Jurkat, Clone E6-1 (cell line): ENCODE data around the gene OR2T11.
A peak's percentile ranks its signal among the peaks of the same experiment; 100 is the strongest.
"Not testable (repeated sequence)": the region's sequence is repeated elsewhere in the genome, so short reads cannot be mapped to it uniquely, and the experiment has no call there.

Experiments
- DNase-seq: peaks from one replicate; pipeline ENCODE4 v3.0.0-alpha.2; 2011; ENCODE audit warnings: low read depth, low spot score
- H3K4me3 ChIP-seq: 2 replicates; pipeline ENCODE4 v1.5.1; 2011; ENCODE audit warnings: mild to moderate bottlenecking, low read length, control low read depth, moderate library complexity

Gene OR2T11

DNA sequence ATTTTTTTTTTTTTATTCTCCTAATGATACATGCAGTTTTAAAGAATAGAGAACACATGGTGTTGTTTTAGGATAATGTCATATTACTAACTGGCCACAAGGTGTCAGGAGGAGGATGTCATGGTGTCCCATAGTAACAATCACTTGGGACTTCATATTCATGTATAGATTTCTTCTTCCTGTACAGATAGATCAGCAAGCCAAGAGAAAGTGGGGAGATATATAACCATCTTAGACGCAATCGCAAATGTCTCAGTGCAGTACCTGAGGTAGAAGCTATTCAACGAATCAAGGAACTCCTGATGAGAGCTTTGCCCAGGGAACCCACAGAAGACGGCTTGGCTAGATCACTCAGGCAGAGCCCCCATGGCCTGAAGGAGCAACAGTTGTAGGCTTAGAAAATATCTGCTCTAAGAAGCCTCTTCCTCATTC, 12.3 kb downstream of the OR2T11 start:
- peak; percentile 51 for DNase-seq
- H3K4me3 ChIP-seq: no peak overlapping the region

DNA sequence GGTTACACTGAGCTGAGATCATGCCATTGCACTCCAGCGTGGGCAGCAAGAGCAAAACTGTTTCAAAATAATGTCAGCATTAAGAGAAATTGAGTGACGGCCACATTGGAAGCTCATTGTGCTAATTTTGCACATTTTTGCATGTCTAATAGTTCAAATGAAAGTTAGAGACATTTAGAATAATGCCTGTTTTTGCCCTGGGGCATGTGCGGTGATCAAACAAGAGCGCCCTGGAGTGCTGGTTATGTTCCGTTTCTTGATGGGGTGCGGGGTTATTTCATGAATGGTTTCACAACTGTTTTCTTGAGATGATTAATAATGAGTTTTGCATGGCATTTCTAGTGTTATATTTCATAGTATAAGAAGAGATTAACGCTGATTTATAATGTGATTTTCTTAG, 13.1 kb downstream of the OR2T11 start:
- no peak for DNase-seq
- no peak overlapping the region for H3K4me3 ChIP-seq

DNA sequence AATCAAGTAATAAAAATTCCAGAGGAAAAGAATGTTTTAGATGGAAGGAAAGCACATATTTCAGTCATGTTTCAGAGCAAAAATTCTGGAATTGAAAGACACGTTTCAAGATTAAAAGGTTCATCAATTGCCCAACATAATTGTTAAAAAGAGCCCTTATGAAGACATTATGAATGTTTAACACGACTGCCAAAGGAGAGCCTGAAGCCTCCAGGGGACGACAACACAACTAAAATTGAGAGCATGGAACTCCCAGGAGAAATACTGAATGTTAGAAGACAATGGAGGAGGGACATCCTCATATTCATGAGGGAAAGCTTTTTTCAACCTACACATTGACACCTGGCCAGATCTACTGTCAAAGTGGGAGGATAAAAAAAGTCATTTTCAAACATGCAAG, 16.0 kb downstream of the OR2T11 start:
- DNase-seq: peak; percentile 32

DNA sequence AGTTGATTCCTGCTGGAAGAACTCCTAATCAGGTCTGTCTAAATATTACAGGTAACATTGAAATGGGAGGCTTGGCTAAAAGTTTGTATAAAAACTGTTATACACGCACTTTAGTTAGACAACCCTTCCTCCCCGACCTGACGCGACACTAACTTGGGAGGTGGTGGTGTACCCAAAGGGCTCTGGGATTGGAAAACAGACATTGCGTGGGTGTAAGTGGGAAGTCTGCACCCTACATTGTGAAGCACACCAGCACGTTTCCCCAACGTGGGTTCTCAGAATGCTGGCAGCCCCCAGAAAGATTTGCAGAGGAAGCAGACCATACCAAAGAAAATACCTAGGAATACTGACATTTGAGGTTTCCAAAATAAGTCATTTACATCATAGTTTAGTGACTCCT, 16.8 kb downstream of the OR2T11 start:
- no peak overlapping the region for H3K4me3 ChIP-seq
- DNase-seq: no peak

More for the DNA sequence above, 16.0 kb downstream of the OR2T11 start:
- H3K4me3 ChIP-seq: no peak overlapping the region

DNA sequence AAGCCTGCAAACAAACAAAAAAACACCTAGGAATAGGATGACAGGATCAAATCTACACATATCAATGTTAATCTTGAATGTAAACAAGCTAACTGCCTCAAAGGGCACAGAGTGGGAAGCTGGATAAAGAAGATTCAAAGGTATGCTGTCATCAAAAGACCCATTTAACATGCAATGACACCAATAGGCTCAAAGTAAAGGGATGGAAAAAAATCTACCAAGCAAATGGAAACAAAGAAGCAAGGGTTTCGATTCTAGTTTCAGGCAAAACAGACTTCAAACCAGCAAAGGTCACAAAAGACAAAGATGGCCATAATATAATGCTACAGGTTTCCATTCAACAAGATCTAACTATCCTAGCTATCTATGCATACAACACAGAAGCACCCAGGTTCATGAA, 21.1 kb downstream of the OR2T11 start:
- no peak overlapping the region for H3K4me3 ChIP-seq
- DNase-seq: no peak

DNA sequence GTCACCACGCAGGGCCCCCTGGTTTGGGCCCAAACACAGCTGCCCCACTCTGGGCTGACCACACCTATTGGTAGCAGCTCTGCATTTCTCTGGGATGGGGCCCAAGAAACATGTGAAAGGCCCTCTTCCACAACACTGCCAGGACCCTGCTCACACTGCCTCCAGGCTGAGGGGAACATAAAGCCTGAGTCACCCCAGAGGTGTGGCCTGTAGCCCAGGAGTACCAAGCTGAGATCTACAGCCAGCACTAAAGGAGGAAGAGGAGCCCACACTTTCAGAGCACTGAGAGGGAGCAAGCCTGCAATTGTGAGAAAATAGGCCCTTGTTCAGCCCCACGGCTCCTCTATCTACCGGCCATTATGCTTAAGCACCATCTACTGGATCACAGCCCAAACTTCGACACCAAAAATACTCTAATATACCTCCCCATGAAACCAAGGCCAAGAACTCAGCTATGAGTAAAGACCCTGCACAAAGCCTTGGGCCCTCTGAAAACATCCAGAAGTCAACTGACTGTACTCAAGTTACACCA, 22.9 kb downstream of the OR2T11 start:
- H3K4me3 ChIP-seq: no peak overlapping the region
- DNase-seq: no peak

DNA sequence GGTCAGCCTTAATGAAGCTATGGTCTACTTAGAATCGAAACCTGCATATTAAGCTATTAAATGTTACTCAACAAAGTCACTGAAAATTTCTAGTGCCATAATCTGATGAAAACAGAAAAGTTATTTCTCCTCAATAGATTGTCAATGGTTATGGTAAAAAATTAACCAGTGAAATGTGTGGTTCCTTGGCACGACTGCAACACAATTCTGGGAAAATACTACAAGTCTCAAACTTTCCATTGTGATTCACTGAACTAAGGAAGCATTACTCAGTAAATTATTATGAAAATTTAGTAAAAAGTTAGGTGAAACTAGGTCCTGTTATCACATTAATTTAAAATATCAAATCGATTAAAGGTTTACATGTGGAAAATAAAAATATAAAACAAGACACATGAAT, 24.6 kb downstream of the OR2T11 start:
- H3K4me3 ChIP-seq: no peak overlapping the region
- DNase-seq: no peak

DNA sequence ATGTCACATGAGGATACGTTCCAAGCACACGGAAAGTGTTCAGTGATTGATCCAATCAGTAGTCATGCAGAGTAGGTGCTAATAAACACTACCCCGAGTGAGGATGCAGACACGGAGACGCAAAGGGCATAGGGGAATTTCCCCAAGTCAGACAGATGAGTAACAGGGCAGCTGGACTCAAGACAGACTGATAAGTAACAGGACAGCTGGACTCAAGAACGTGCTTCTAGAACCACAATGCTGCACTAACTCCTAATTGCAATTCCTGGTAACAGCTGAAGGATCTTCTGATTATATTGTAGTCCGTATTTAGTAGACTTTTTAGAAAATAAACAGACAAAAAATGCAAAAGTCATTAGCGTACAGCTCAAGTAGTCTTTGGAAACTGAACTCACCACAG, 35.5 kb downstream of the OR2T11 start:
- DNase-seq: no peak
- no peak overlapping the region for H3K4me3 ChIP-seq

DNA sequence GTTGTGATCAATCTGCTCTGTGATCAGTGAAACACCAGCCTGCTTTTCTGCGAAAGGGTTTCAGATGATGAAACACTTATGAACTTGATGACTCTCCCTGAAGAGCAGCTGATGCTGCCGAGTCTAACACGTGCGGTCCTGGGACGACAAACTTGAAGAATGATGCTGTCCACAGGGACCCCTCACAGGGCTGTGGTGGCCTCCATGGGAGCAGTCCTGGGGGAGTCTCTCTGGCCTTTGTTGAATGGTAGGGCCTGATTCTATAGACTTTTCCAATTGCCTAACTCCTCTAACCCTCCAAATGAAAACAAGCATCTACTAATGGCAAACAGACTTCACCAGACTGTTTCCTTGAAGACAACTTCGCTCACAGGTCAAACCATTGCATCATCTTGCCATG, 37.3 kb downstream of the OR2T11 start, which contains the start of gene OR2T10:
TSS of gene OR2T10 (minus strand) at position 112 of the 400 bp plus-strand sequence. CDS start 3,932 bp downstream, outside the sequence.
- H3K4me3 ChIP-seq: no peak within 1 kb of the TSS
- no peak for DNase-seq

DNA sequence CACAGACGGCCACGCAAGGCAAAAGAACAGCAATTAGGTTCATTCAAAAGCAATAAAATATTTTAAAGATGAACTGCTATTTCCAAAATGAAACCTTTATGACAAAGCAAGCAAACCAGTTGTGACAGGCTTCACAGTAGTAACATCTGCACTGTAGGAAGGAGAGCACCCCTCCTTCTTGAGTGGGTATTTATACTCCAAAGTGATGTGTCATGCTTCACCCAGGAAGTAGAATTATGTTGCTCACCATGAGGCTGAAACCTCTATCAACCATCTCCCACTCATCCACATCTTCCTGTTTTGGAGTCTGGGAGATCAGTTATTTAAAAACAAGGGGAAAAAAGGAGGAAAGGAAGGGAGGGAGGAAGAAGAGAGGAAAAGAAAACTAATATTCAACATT, 38.3 kb downstream of the OR2T11 start:
- DNase-seq: no peak
- no peak overlapping the region for H3K4me3 ChIP-seq

DNA sequence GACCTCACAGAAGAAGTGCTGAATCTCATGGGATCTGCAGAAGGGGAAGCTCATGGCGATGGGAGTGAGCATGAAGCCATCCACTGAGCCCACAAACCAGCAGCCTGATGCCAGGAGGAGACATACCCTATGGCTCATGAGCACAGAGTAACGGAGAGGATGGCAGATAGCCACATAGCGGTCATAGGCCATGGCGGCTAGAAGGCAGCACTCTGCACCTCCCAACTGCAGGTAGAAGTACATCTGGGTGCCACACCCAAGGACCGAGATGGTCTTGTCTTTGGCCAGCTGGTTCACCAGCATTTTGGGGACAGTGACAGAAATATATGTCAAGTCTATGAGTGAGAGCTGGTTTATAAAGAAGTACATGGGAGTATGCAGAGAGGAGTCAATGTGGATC, 41.7 kb downstream of the OR2T11 start:
- DNase-seq: no peak
- no peak overlapping the region for H3K4me3 ChIP-seq

DNA sequence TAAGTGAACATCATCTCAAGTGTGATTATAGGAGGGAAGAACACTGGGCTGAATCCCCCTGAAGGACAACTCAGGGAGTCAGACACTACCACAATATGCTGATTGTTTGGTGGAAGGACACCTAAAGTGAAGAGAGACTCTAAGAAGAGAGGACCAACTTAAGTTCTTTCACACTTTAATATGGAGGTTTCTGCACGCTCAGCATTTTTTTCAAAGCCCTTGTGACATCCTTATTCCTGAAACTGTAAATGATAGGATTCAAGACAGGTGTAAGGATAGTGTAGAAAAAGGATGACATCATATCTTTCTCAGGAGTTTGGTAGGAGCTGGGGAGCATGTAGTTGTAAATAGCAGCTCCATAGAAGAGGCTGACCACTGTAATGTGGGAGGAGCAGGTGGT, 42.2 kb downstream of the OR2T11 start:
- no peak overlapping the region for H3K4me3 ChIP-seq
- no peak for DNase-seq

DNA sequence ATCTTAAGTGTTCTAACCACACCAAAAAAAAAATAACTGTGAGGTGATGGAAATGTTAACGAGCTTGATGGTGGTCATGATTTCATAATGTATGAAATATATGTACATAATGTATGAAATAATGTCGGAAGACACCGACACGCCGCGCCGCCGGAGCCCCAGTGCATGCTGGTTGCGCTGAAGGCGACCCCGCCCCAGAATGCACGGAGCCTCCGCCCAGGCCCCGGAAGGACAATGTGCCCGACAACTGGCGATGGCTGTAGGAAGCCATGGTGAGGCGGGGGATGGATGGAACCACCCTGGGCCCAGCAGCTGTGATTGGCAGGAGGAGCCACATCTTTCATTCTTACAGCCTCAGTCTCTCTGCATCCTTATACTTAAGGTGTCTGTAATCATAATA, 44.8 kb downstream of the OR2T11 start:
- DNase-seq: no peak

DNA sequence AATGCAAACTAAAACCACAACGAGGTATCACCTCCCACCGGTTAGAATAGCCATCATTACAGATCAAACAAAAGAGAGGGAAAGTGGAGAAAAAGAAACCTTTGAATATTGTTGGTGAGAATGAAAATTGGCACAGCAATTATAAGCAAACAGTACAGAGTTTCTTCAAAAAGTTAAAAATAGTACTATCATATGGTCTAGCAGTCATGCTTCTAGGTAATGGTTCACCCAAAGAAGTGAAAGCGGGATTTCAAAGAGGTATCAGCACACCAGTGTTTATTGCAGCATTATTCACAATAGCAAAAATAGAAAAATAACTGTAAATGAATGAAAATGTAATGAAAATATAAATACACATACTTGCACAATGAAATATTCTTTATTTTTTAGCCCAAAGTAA, 45.6 kb downstream of the OR2T11 start:
- no peak for DNase-seq
- H3K4me3 ChIP-seq: no peak overlapping the region

More for the DNA sequence above, 44.8 kb downstream of the OR2T11 start:
- H3K4me3 ChIP-seq: no peak overlapping the region

DNA sequence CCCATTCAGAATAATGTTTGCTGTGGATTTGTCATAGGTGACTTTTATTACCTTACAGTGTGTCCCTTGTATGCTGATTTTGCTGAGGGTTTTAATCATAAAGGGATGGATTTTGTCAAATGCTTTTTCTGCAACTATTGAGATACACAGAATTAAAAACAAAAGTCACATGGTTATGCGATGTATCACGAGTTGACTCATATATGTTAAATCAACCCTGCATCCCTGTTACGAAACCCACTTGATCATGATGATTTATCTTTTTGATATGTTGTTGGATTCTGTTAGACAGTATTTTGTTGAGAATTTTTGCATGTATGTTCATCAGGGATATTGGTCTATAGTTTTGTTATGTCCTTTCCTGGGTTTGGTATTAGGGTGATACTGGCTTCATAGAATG, 49.6 kb downstream of the OR2T11 start:
- no peak overlapping the region for H3K4me3 ChIP-seq
- DNase-seq: no peak

DNA sequence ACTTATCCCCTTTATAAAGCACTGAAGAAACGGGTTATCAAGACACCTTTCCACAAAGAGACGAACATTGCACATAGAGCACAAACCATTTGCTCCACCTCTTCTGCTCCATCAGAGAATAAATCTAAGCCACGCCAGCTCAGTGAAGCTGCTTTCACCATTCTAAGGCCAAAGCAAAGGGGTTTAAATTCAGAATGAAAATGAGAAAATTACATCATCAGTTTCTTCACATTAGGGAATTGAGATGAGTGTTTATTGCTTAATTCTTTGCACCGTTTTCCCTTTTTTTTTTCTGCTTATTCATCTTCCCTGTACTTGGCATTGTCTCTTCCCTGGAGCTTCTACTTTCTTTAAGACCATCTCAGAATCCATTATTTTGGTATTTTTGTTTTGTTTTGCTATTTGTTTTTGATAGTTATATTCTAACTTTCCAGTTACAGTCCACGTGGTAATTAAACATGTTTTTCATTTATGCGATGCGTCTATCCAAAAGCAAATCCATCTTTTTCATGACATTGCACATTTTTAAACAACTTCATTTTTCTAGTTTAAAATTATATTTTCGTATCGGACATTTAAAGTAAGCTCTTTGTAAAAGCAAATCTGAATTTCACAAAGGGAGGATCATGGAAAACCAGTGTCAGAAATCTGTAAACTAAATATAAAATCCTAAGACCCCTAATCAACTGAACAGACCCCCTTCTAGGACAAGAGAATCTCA, 58.5 kb downstream of the OR2T11 start:
- no peak for DNase-seq
- H3K4me3 ChIP-seq: no peak overlapping the region

DNA sequence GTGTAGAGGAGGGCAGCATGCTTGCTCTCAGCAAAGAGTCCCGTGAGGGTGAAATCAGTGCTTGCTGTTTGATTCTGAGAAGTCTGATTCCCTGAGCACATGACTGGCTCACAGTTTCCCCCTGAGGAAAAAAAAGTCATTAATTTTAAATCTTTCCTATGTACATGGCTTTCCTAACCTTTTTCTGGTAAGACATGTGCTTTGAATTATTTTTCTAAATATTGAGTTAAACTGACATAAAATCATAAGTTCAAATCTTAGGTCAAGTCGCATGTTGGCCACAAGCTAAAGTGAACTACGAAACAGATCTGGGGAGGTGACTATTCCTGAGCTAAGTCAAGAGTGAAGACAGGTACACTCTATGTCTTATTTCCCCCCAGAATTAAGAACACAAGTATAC, 60.2 kb downstream of the OR2T11 start, which contains the start of gene OR2T34:
TSS of gene OR2T34 (minus strand) at position 101 of the 400 bp plus-strand sequence. CDS start at position 101, 0 bp downstream.
- not testable (repeated sequence) for H3K4me3 ChIP-seq, DNase-seq

DNA sequence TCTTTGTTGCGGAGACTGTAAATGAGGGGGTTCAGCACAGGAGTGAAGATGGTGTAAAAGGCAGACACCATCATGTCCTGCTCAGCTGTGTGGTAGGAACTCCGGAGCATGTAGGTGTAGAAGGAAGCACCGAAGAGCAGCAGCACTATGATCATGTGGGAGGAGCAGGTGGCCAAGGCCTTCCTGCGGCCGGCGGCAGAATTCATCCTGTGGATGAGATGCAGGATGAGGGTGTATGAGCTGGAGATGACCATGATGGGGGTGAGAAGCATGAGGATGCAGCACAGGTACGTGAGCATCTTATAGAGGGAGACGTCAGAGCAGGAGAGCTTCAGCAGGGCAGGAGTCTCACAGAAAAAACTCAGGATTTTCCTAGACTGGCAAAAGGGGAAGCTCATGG, 61.0 kb downstream of the OR2T11 start:
- not testable (repeated sequence) for DNase-seq, H3K4me3 ChIP-seq
